Measurements from ENCODE around the gene TSC22D1. TPM values are rescaled to one million over a fixed set of nuclear protein-coding genes. Genes with fewer than 3 reads are reported as not detected.

TSC22D1 gene
- total RNA-seq (2021), result 76.2 and 79.2 TPM in 2 replicates
- percentile 91 among the genes with signal in this experiment for Bru-seq, nascent RNA
- percentile 95 among the genes with signal in this experiment for BruChase-seq, experiment 1, labeled RNA remaining after a 2-hour chase
- percentile 79 among the genes with signal in this experiment for BruChase-seq, experiment 2, labeled RNA remaining after a 6-hour chase
- long read RNA-seq, full-length matches to known transcripts, result 207 of 217 reads
- long read RNA-seq, partial matches to known transcripts, result 0 of 217 reads
- long read RNA-seq, other reads (novel, unspliced or antisense), result 10 of 217 reads

GRCh38 chr13:44575741-44576350, at the start of gene TSC22D1:
Gene TSC22D1 (minus strand): TSS chr13:44576330. CDS start chr13:44576074, 256 bp downstream.
- no peaks in the 10 kb centered on the region for H3K9me3 ChIP-seq (ENCODE audit: insufficient read depth, low read depth)
- H4K20me1 ChIP-seq (ENCODE audit: insufficient read depth), result peaks cover 19% of the 10 kb centered on the region
- H3K9me2 ChIP-seq (ENCODE audit: insufficient read depth), result no peaks in the 10 kb centered on the region
- peaks cover 63% of the 10 kb centered on the region for H3K79me2 ChIP-seq (ENCODE audit: low read depth)
- DNase-seq, result peak in 1 of 2 experiments; percentile 19
- POLR2A ChIA-PET (ENCODE audit: unreplicated experiment), result no interaction called here
- no TSS peak for BruUV-seq (replicated peaks)
- peaks cover 30% of the 10 kb centered on the region for H3F3A ChIP-seq (ENCODE audit: insufficient read depth, low read depth)
- H3K4me1 ChIP-seq (replicated peaks; ENCODE audit: insufficient read depth), result peaks cover 37% of the 10 kb centered on the region
- intact Hi-C loops (cut with micrococcal nuclease; ENCODE audit: unreplicated experiment), result loop anchor here (5.0 kb wide), 3 partner anchors 54 to 136 kb away; no protein-coding TSS in a partner anchor
- no peaks in the 10 kb centered on the region for H3K27me3 ChIP-seq (ENCODE audit: insufficient read depth, low read depth)
- H3K27ac ChIP-seq, result peak within 1 kb of the TSS; percentile 97
- peak within 1 kb of the TSS; percentile 64 for H2AFZ ChIP-seq
- CTCF ChIA-PET, result no interaction called here
- TF ChIP-seq EZH2 (IDR thresholded peaks at IDR 0.05; ENCODE audit: low read depth), result no peak
- TF ChIP-seq CTCF (conservative IDR thresholded peaks at IDR 0.05), result no peak
- peak within 1 kb of the TSS; percentile 94 for H3K4me2 ChIP-seq
- peak within 1 kb of the TSS; percentile 94 for H3K4me3 ChIP-seq
- peaks cover 34% of the 10 kb centered on the region for H3K36me3 ChIP-seq (ENCODE audit: low read depth)

GRCh38 chr13:44622708-44623107, 46.6 kb upstream of the TSC22D1 start:
- H3K4me3 ChIP-seq, result no peak overlapping the region
- 0 out of 2 replicates have a peak, but pooled peaks cover 7% of the 10 kb centered on the region for H3K4me1 ChIP-seq (replicated peaks; ENCODE audit: insufficient read depth)
- ChIA-PET CTCF (no interaction called here), POLR2A (ENCODE audit: unreplicated experiment) (no interaction called here)
- intact Hi-C loops (cut with micrococcal nuclease; ENCODE audit: unreplicated experiment), result no loop called here
- no peaks in the 10 kb centered on the region for H4K20me1 ChIP-seq (ENCODE audit: insufficient read depth)
- H3K79me2 ChIP-seq (ENCODE audit: low read depth), result no peaks in the 10 kb centered on the region
- H3K36me3 ChIP-seq (ENCODE audit: low read depth), result no peaks in the 10 kb centered on the region
- H3F3A ChIP-seq (ENCODE audit: insufficient read depth, low read depth), result no peaks in the 10 kb centered on the region
- DNase-seq, result no peak
- no peaks in the 10 kb centered on the region for H3K9me3 ChIP-seq (ENCODE audit: insufficient read depth, low read depth)
- H3K27ac ChIP-seq, result no peak overlapping the region
- TF ChIP-seq EZH2 (IDR thresholded peaks at IDR 0.05; ENCODE audit: low read depth), result no peak
- TF ChIP-seq CTCF (conservative IDR thresholded peaks at IDR 0.05), result no peak
- H3K4me2 ChIP-seq, result no peak overlapping the region
- BruUV-seq (replicated peaks), result no TSS peak
- no peaks in the 10 kb centered on the region for H3K27me3 ChIP-seq (ENCODE audit: insufficient read depth, low read depth)
- H2AFZ ChIP-seq, result no peak overlapping the region
- H3K9me2 ChIP-seq (ENCODE audit: insufficient read depth), result no peaks in the 10 kb centered on the region

- H3K4me2 ChIP-seq, result no peak overlapping the region
- no peak for DNase-seq
- CTCF ChIA-PET, result no interaction called here
Observed at GRCh38 chr13:44622261-44622660, 46.1 kb upstream of the TSC22D1 start.

More at GRCh38 chr13:44622261-44622660, 46.1 kb upstream of the TSC22D1 start:
- Histone ChIP-seq H3K9me2 (ENCODE audit: insufficient read depth) (no peaks in the 10 kb centered on the region), H3K79me2 (ENCODE audit: low read depth) (no peaks in the 10 kb centered on the region), H3K9me3 (ENCODE audit: insufficient read depth, low read depth) (no peaks in the 10 kb centered on the region), H3K27me3 (ENCODE audit: insufficient read depth, low read depth) (no peaks in the 10 kb centered on the region), H3K27ac (no peak overlapping the region), H3F3A (ENCODE audit: insufficient read depth, low read depth) (no peaks in the 10 kb centered on the region), H3K4me3 (no peak overlapping the region), H2AFZ (no peak overlapping the region), H3K36me3 (ENCODE audit: low read depth) (no peaks in the 10 kb centered on the region), H4K20me1 (ENCODE audit: insufficient read depth) (no peaks in the 10 kb centered on the region), H3K4me1 (replicated peaks; ENCODE audit: insufficient read depth) (0 out of 2 replicates have a peak, but pooled peaks cover 7% of the 10 kb centered on the region)
- intact Hi-C loops (cut with micrococcal nuclease; ENCODE audit: unreplicated experiment), result no loop called here
- TF ChIP-seq CTCF (conservative IDR thresholded peaks at IDR 0.05) (no peak), EZH2 (IDR thresholded peaks at IDR 0.05; ENCODE audit: low read depth) (no peak)
- no TSS peak for BruUV-seq (replicated peaks)
- POLR2A ChIA-PET (ENCODE audit: unreplicated experiment), result no interaction called here

Data from PC-9 (cell line).